H1 (cell line): ENCODE results near the gene CA9.

ENCODE experiments used
- CTCF ChIP-seq, 3 experiments: IDR thresholded peaks; 1 replicate in 2 of 3; 2 replicates in 1 of 3; pipeline versions ENCODE4 v1.5.1 to v1.6.1; 2011; ENCODE audit warnings: low read length in 3 of 3, mild to moderate bottlenecking in 3 of 3, inconsistent platforms in 2 of 3, low read depth in 1 of 3, moderate library complexity in 1 of 3; ENCODE audit not compliant: insufficient read depth in 1 of 3; ENCODE audit errors: control extremely low read depth in 1 of 3
- POLR2AphosphoS5 ChIP-seq: IDR thresholded peaks from 2 replicates; pipeline ENCODE4 v1.6.1; 2011; ENCODE audit warnings: low read depth, low read length
- SIN3A ChIP-seq, 2 experiments: IDR thresholded peaks in 1 of 2; conservative IDR thresholded peaks in 1 of 2; 2 replicates each; pipeline ENCODE4 v1.6.1; 2011 to 2012; ENCODE audit warnings: low read length in 2 of 2, improper control_type of control experiment in 1 of 2, low read depth in 1 of 2, mild to moderate bottlenecking in 1 of 2

DNA sequence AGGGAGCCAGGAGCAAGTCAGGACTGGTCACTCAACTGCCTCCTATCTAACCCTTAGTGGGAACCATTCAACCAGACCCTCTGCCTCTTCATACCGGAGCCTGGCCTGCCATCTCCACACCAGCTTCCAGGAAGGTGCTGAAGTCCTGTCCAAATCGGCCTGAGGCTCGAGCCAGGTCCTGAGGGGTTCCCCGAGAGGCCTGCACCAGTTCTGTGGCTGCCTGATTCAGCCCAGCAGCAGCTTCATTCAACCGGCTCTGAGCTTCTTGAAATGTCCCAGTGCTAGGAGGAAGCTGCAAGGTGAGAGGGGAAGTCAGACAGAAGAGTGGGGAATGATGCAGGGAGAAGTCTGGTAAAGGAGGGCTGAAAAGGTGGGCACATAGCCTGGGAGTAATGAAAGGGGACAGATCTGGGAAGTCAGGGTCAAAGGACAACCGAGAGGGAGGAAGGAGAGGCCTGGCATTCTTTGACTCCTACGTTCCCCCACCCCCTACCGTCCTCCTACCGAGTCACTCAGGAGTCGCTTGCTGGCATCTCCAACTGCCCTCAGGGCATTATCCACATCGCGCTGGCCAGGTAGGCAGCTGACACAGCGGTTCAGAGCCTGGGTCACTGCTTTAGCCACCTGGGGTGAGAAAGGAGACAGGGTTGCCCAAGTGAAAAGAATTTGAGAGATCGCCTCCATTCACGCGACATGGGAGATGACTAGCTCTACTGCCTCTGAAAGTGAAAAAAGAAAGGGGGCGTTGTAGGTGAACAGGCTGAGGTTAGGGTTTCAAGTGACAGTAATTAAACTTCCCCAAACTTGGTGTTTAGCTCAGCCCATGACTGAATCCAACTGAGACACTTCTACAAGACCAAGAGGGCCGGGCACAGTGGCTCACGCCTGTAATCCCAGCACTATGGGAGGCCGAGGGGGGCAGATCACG, 38.0 kb downstream of the CA9 start:
- TF ChIP-seq POLR2AphosphoS5: no peak
- TF ChIP-seq SIN3A (conservative IDR thresholded peaks at IDR 0.05 in 1 of 2, IDR thresholded peaks at IDR 0.05 in 1 of 2; ENCODE audit: low read depth in 1 of 2, low read length in 2 of 2): no peak
- no peak for TF ChIP-seq CTCF (IDR thresholded peaks at IDR 0.05; ENCODE audit: control extremely low read depth in 1 of 3, insufficient read depth in 1 of 3, low read depth in 1 of 3, low read length in 3 of 3)
